ENCODE data around the gene TAPT1.
A peak's percentile ranks its signal among the peaks of the same experiment; 100 is the strongest.

TAPT1 gene

GRCh38 chr4:16248605-16249004, 22.3 kb upstream of the TAPT1 start:
- no peak overlapping the region for H3K4me3 ChIP-seq (ENCODE audit: low read depth, low read length)

GRCh38 chr4:16245241-16245640, 19.0 kb upstream of the TAPT1 start:
- no peak overlapping the region for H3K4me3 ChIP-seq (ENCODE audit: low read depth, low read length)

- no peak overlapping the region for H3K4me3 ChIP-seq (ENCODE audit: low read depth, low read length)
Measured at GRCh38 chr4:16243285-16243684, 17.0 kb upstream of the TAPT1 start.

GRCh38 chr4:16240300-16240699, 14.0 kb upstream of the TAPT1 start:
- no peak overlapping the region for H3K4me3 ChIP-seq (ENCODE audit: low read depth, low read length)

GRCh38 chr4:16239086-16239485, 12.8 kb upstream of the TAPT1 start:
- H3K4me3 ChIP-seq (ENCODE audit: low read depth, low read length), result no peak overlapping the region

- no peak overlapping the region for H3K4me3 ChIP-seq (ENCODE audit: low read depth, low read length)
Measured at GRCh38 chr4:16238327-16238726, 12.1 kb upstream of the TAPT1 start.

- no peak overlapping the region for H3K4me3 ChIP-seq (ENCODE audit: low read depth, low read length)
Measured at GRCh38 chr4:16237715-16238114, 11.4 kb upstream of the TAPT1 start.

- H3K4me3 ChIP-seq (ENCODE audit: low read depth, low read length), result no peak overlapping the region
Measured at GRCh38 chr4:16236402-16237023, 10.2 kb upstream of the TAPT1 start.

- no peak overlapping the region for H3K4me3 ChIP-seq (ENCODE audit: low read depth, low read length)
Measured at GRCh38 chr4:16235209-16235608, 8.9 kb upstream of the TAPT1 start.

GRCh38 chr4:16233569-16234177, 7.4 kb upstream of the TAPT1 start:
- no peak overlapping the region for H3K4me3 ChIP-seq (ENCODE audit: low read depth, low read length)

GRCh38 chr4:16231570-16232245, 5.4 kb upstream of the TAPT1 start:
- no peak overlapping the region for H3K4me3 ChIP-seq (ENCODE audit: low read depth, low read length)

- H3K4me3 ChIP-seq (ENCODE audit: low read depth, low read length), result no peak overlapping the region
Measured at GRCh38 chr4:16230308-16230707, 4.0 kb upstream of the TAPT1 start.

- H3K4me3 ChIP-seq (ENCODE audit: low read depth, low read length), result no peak overlapping the region
Measured at GRCh38 chr4:16229604-16230003, 3.3 kb upstream of the TAPT1 start.

- H3K4me3 ChIP-seq (ENCODE audit: low read depth, low read length), result peak overlapping the region; percentile 75
Measured at GRCh38 chr4:16227462-16227868, 1.2 kb upstream of the TAPT1 start.

GRCh38 chr4:16226816-16227461, 668 bp upstream of the TAPT1 start:
- H3K4me3 ChIP-seq (ENCODE audit: low read depth, low read length), result peak overlapping the region; percentile 75

GRCh38 chr4:16225167-16225862, 956 bp downstream of the TAPT1 start:
- peak overlapping the region; percentile 73 for H3K4me3 ChIP-seq (ENCODE audit: low read depth, low read length)

GRCh38 chr4:16224264-16225166, 1.8 kb downstream of the TAPT1 start:
- H3K4me3 ChIP-seq (ENCODE audit: low read depth, low read length), result no peak overlapping the region

- H3K4me3 ChIP-seq (ENCODE audit: low read depth, low read length), result no peak overlapping the region
Measured at GRCh38 chr4:16222957-16223527, 3.2 kb downstream of the TAPT1 start.

- no peak overlapping the region for H3K4me3 ChIP-seq (ENCODE audit: low read depth, low read length)
Measured at GRCh38 chr4:16218950-16219349, 7.3 kb downstream of the TAPT1 start.
